Liver (tissue), 9 donors: Measurements from ENCODE around the gene LRRN2. TPM values are rescaled to one million over a fixed set of nuclear protein-coding genes. Genes with fewer than 3 reads are reported as not detected.

Source experiments
- DNase-seq: peaks from one replicate; pipeline ENCODE4 v3.0.0-alpha.2; 2017; ENCODE audit warnings: low spot score
- H3K27ac ChIP-seq, 2 donors: one replicate each; pipeline ENCODE4 v1.7.0; 2013; ENCODE audit warnings: inconsistent platforms in 2 of 2, low read length in 2 of 2, control low read depth in 1 of 2, low read depth in 1 of 2, mild to moderate bottlenecking in 1 of 2
- H3K27me3 ChIP-seq, 4 donors: one replicate each; pipeline versions ENCODE4 v1.6.1 to v1.7.0; 2013; ENCODE audit warnings: low read length in 3 of 4, inconsistent platforms in 1 of 4, mild to moderate bottlenecking in 1 of 4, moderate library complexity in 1 of 4; ENCODE audit not compliant: control insufficient read depth in 4 of 4, insufficient read depth in 4 of 4
- H3K36me3 ChIP-seq, 4 donors: one replicate each; pipeline versions ENCODE4 v1.6.1 to v1.7.0; 2013; ENCODE audit warnings: low read length in 3 of 4, mild to moderate bottlenecking in 3 of 4, low read depth in 1 of 4, moderate library complexity in 1 of 4; ENCODE audit not compliant: control insufficient read depth in 4 of 4, insufficient read depth in 3 of 4
- H3K4me1 ChIP-seq, 4 donors: one replicate each; pipeline versions ENCODE4 v1.6.1 to v1.7.0; 2013; ENCODE audit warnings: low read length in 3 of 4, mild to moderate bottlenecking in 3 of 4, moderate library complexity in 1 of 4; ENCODE audit not compliant: control insufficient read depth in 4 of 4, insufficient read depth in 4 of 4
- H3K4me3 ChIP-seq, 3 donors: one replicate each; pipeline versions ENCODE4 v1.6.1 to v1.7.0; 2013; ENCODE audit warnings: low read length in 3 of 3, control low read depth in 1 of 3, low read depth in 1 of 3, mild to moderate bottlenecking in 1 of 3
- H3K9ac ChIP-seq, 2 donors: one replicate each; pipeline ENCODE4 v1.7.0; 2013; ENCODE audit warnings: low read length in 2 of 2, mild to moderate bottlenecking in 2 of 2, moderate library complexity in 2 of 2, control low read depth in 1 of 2, low read depth in 1 of 2
- H3K9me3 ChIP-seq, 4 donors: one replicate each; pipeline versions ENCODE4 v1.6.1 to v1.7.0; 2013; ENCODE audit warnings: low read length in 3 of 4; ENCODE audit not compliant: control insufficient read depth in 4 of 4
- FOXA1 ChIP-seq: IDR thresholded peaks from 2 replicates; pipeline ENCODE4 v1.6.1; 2016; ENCODE audit warnings: antibody characterized with exemption
- FOXA2 ChIP-seq: IDR thresholded peaks from 2 replicates; pipeline ENCODE4 v1.6.1; 2016; ENCODE audit warnings: antibody characterized with exemption
- HNF4A ChIP-seq, 2 donors: conservative IDR thresholded peaks; 2 replicates each; pipeline ENCODE4 v1.6.1; 2016; ENCODE audit warnings: antibody characterized with exemption in 2 of 2, mild to moderate bottlenecking in 2 of 2
- JUND ChIP-seq, 2 donors: IDR thresholded peaks; 2 replicates each; pipeline ENCODE4 v1.6.1; 2016; ENCODE audit warnings: antibody characterized with exemption in 2 of 2
- RAD21 ChIP-seq, 2 donors: IDR thresholded peaks; 2 replicates each; pipeline ENCODE4 v1.6.1; 2016; ENCODE audit warnings: antibody characterized with exemption in 2 of 2, mild to moderate bottlenecking in 2 of 2
- RXRA ChIP-seq, 2 donors: IDR thresholded peaks; 2 replicates each; pipeline ENCODE4 v1.6.1; 2017 to 2018; ENCODE audit warnings: antibody characterized with exemption in 2 of 2, mild to moderate bottlenecking in 1 of 2
- SP1 ChIP-seq: IDR thresholded peaks from 2 replicates; pipeline ENCODE4 v1.6.1; 2018; ENCODE audit warnings: antibody characterized with exemption, mild to moderate bottlenecking
- YY1 ChIP-seq: IDR thresholded peaks from 2 replicates; pipeline ENCODE4 v1.6.1; 2016; ENCODE audit warnings: antibody characterized with exemption, mild to moderate bottlenecking
- WGBS: extraction: QIAGEN DNeasy Blood & Tissue Kit; methylation state at CpG from one replicate; pipeline ENCODE4 v1.1.7; 2013; 5-methylcytosine and 5-hydroxymethylcytosine counted together
- polyA plus RNA-seq, 2 donors: library from polyadenylated mRNA; stranded (reverse) in 1 of 2; unstranded in 1 of 2; fragments of 200-250 nt in 1 of 2; fragments of >200 nt in 1 of 2; fragmentation: Nextera tagmentation in 1 of 2; extraction: Ambion mirVana in 1 of 2; gene quantifications; one replicate each; pipeline versions ENCODE4 v1.2.1 to v1.2.3, GENCODE V29; 2013 to 2015
- total RNA-seq, 2 donors: library from RNA; depleted of rRNA; stranded (reverse); fragments of >200 nt; gene quantifications; one replicate each; pipeline ENCODE4 v1.2.3, GENCODE V29; 2014
- TF ChIP-seq, protein P1 (sequence below): fragments of 150-350 bp; IDR thresholded peaks from 2 replicates; pipeline ENCODE4 v1.5.1; 2017; ENCODE audit warnings: improper control_type of control experiment, low read depth, low read length; ENCODE audit not compliant: missing input control
- TF ChIP-seq, protein P2 (sequence below): IDR thresholded peaks from 2 replicates; pipeline ENCODE4 v1.6.1; 2016; ENCODE audit warnings: antibody characterized with exemption, mild to moderate bottlenecking
- TF ChIP-seq, protein P3 (sequence below): IDR thresholded peaks from 2 replicates; pipeline ENCODE4 v1.6.1; 2016; ENCODE audit warnings: antibody characterized with exemption
- TF ChIP-seq, protein P4 (sequence below): IDR thresholded peaks from 2 replicates; pipeline ENCODE4 v1.6.1; 2016; ENCODE audit warnings: antibody characterized with exemption
- donor health status: healthy.
- donor health status: healthy.
- donor health status: healthy.
- donor health status: healthy.
- donor health status: healthy.

LRRN2 gene
- total and polyA plus RNA-seq, 4 donors = 0.13 to 2.8 (median 0.28) TPM

DNA sequence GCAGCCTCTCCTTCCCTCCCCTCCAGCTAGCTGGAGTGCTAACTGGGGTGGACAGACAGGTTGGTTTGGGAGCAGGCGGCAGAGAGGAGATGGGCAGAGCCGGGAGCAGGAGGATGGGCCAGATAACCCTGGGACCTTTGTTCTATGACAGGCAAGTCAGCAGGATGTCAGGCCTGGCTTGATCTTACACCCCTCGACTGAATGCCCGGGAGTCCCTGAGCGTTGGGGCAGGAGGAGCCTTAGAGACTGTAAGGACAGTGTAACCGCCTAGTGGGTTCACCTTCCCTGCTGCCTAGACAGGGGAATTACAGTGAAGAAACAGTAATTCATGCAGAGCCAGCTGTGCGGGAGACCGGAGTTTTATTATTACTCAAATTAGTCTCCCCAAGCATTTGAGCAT is 109.1 kb downstream of the LRRN2 start:
- H3K27me3 ChIP-seq = no peaks in the 10 kb centered on the region
- H3K4me3 ChIP-seq = no peak overlapping the region
- peaks cover 0 to 4% (median 0%) of the 10 kb centered on the region in 4 donors for H3K36me3 ChIP-seq
- H3K27ac ChIP-seq = no peak overlapping the region
- TF ChIP-seq RAD21 (IDR thresholded peaks at IDR 0.05) (no peak), JUND (IDR thresholded peaks at IDR 0.05) (no peak), RXRA (IDR thresholded peaks at IDR 0.05) (no peak), FOXA1 (no peak), FOXA2 (no peak), HNF4A (conservative IDR thresholded peaks at IDR 0.05) (no peak), SP1 (no peak), YY1 (no peak)
- TF ChIP-seq, protein P1, sequence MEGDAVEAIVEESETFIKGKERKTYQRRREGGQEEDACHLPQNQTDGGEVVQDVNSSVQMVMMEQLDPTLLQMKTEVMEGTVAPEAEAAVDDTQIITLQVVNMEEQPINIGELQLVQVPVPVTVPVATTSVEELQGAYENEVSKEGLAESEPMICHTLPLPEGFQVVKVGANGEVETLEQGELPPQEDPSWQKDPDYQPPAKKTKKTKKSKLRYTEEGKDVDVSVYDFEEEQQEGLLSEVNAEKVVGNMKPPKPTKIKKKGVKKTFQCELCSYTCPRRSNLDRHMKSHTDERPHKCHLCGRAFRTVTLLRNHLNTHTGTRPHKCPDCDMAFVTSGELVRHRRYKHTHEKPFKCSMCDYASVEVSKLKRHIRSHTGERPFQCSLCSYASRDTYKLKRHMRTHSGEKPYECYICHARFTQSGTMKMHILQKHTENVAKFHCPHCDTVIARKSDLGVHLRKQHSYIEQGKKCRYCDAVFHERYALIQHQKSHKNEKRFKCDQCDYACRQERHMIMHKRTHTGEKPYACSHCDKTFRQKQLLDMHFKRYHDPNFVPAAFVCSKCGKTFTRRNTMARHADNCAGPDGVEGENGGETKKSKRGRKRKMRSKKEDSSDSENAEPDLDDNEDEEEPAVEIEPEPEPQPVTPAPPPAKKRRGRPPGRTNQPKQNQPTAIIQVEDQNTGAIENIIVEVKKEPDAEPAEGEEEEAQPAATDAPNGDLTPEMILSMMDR = no peak
- TF ChIP-seq, protein P2, sequence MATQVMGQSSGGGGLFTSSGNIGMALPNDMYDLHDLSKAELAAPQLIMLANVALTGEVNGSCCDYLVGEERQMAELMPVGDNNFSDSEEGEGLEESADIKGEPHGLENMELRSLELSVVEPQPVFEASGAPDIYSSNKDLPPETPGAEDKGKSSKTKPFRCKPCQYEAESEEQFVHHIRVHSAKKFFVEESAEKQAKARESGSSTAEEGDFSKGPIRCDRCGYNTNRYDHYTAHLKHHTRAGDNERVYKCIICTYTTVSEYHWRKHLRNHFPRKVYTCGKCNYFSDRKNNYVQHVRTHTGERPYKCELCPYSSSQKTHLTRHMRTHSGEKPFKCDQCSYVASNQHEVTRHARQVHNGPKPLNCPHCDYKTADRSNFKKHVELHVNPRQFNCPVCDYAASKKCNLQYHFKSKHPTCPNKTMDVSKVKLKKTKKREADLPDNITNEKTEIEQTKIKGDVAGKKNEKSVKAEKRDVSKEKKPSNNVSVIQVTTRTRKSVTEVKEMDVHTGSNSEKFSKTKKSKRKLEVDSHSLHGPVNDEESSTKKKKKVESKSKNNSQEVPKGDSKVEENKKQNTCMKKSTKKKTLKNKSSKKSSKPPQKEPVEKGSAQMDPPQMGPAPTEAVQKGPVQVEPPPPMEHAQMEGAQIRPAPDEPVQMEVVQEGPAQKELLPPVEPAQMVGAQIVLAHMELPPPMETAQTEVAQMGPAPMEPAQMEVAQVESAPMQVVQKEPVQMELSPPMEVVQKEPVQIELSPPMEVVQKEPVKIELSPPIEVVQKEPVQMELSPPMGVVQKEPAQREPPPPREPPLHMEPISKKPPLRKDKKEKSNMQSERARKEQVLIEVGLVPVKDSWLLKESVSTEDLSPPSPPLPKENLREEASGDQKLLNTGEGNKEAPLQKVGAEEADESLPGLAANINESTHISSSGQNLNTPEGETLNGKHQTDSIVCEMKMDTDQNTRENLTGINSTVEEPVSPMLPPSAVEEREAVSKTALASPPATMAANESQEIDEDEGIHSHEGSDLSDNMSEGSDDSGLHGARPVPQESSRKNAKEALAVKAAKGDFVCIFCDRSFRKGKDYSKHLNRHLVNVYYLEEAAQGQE = no peak
- TF ChIP-seq, protein P3, sequence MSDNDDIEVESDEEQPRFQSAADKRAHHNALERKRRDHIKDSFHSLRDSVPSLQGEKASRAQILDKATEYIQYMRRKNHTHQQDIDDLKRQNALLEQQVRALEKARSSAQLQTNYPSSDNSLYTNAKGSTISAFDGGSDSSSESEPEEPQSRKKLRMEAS = no peak
- TF ChIP-seq, protein P4, sequence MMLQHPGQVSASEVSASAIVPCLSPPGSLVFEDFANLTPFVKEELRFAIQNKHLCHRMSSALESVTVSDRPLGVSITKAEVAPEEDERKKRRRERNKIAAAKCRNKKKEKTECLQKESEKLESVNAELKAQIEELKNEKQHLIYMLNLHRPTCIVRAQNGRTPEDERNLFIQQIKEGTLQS = no peak
- WGBS = 91% methylated on average over 8 of the region's 8 CpGs
- no peak for DNase-seq
- H3K9ac ChIP-seq = no peak overlapping the region
- H3K4me1 ChIP-seq = peaks cover 0 to 3% (median 0%) of the 10 kb centered on the region in 4 donors
- H3K9me3 ChIP-seq = no peaks in the 10 kb centered on the region

DNA sequence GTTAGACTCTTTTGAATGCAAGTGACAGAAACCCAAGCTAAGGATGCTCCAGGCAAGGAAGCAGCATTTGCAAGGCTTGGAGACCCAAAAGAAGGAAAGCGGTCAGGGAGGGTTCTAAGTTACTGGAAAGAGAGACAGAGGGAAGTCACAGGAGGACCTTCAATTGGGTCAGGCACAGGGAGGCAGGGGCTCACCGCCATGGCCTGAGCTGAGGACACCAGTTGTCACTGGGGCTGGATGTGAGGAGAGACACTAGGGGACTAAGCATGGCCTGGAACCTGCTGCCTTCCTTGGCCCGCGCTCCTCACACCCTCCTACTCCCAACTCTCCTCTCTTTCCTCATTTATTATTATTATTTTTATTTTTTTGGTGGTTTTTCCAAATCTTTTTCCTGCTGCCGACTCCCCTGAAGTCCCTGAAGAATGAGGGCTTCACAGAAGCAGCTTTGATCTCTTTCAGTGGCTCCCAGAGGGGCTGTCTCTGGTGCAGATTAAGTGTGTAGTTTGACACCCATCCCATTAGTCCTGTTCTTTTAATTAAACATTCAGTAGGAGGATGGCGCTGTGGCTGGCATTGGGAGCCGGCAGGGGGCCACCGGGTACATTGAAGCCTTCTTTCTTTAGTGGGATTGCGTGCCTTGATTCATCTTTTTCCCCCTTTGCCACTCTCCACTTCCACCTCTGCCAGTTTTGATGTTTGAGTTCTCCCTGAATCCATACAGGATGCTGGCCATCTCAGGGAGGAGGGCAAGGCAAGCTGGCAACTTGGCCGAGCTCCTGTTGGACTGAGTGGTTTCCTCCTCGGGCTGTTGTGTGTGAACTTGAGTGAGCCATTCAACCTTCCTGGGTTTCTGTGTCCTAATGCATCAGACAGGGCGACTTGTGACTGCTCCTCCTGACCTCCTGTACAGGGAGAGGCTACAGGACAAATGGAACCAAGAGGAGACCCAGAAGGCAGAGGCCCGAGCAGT is 110.0 kb downstream of the LRRN2 start:
- DNase-seq = no peak
- Histone ChIP-seq H3K27ac (no peak overlapping the region), H3K4me3 (no peak overlapping the region), H3K36me3 (peaks cover 0 to 4% (median 0%) of the 10 kb centered on the region in 4 donors), H3K27me3 (no peaks in the 10 kb centered on the region), H3K9ac (no peak overlapping the region), H3K4me1 (peaks cover 0 to 3% (median 0%) of the 10 kb centered on the region in 4 donors), H3K9me3 (no peaks in the 10 kb centered on the region)
- TF ChIP-seq JUND (IDR thresholded peaks at IDR 0.05) (no peak), SP1 (no peak)
- TF ChIP-seq, protein P1 = no peak
- WGBS = 95% methylated on average over 13 of the region's 13 CpGs
